ENCODE measurements around the gene RALGPS1.

The RALGPS1 gene

GRCh38 chr9:127178686-127179632 lies 264.4 kb downstream of the RALGPS1 start:
- no peak for DNase-seq

- DNase-seq: no peak
These were observed 265.3 kb downstream of the RALGPS1 start for GRCh38 chr9:127179633-127180441.

- no peak for DNase-seq
These were observed 266.1 kb downstream of the RALGPS1 start for GRCh38 chr9:127180457-127181314.

GRCh38 chr9:127181315-127181580 lies 266.7 kb downstream of the RALGPS1 start:
- DNase-seq: no peak

GRCh38 chr9:127181595-127182190 lies 267.1 kb downstream of the RALGPS1 start:
- DNase-seq: no peak

- DNase-seq: no peak
These were observed 268.5 kb downstream of the RALGPS1 start for GRCh38 chr9:127182901-127183746.

GRCh38 chr9:127183814-127184582 lies 269.4 kb downstream of the RALGPS1 start:
- no peak for DNase-seq

- no peak for DNase-seq
These were observed 270.1 kb downstream of the RALGPS1 start for GRCh38 chr9:127184641-127185040.

- DNase-seq: no peak
These were observed 270.6 kb downstream of the RALGPS1 start for GRCh38 chr9:127185181-127185580.

- DNase-seq: no peak
These were observed 271.6 kb downstream of the RALGPS1 start for GRCh38 chr9:127185931-127186781.

- DNase-seq: no peak
These were observed 272.2 kb downstream of the RALGPS1 start for GRCh38 chr9:127186806-127187205.

- DNase-seq: peak in 1 of 3 donors; percentile 8
These were observed 272.8 kb downstream of the RALGPS1 start for GRCh38 chr9:127187231-127187956.

GRCh38 chr9:127188396-127188795 lies 273.8 kb downstream of the RALGPS1 start:
- DNase-seq: no peak

- DNase-seq: no peak
These were observed 275.0 kb downstream of the RALGPS1 start for GRCh38 chr9:127189628-127190027.

- no peak for DNase-seq
These were observed 278.2 kb downstream of the RALGPS1 start for GRCh38 chr9:127192744-127193143.

- no peak for DNase-seq
These were observed 278.9 kb downstream of the RALGPS1 start for GRCh38 chr9:127193483-127193882.

- peak; percentile 24 to 31 (median 27) for DNase-seq
These were observed 280.5 kb downstream of the RALGPS1 start for GRCh38 chr9:127194881-127195713.

Measured in suppressor macrophage treated with lipopolysaccharide for 1 hour (primary cell).